NCI-H524 treated with DMSO at 0.1 percent for 48 hours (cell line): ENCODE results near the gene AFG3L2.

Experiments
- DNase-seq: peaks from one replicate; lab custom pipeline; 2025; lab: John Stamatoyannopoulos, UW

AFG3L2 gene

GRCh38 chr18:12359515-12359927, 17.5 kb downstream of the AFG3L2 start:
- DNase-seq = no peak

- DNase-seq = no peak
These were observed 24.8 kb downstream of the AFG3L2 start for GRCh38 chr18:12352188-12352587.

- no peak for DNase-seq
These were observed 29.1 kb downstream of the AFG3L2 start for GRCh38 chr18:12347895-12348294.

GRCh38 chr18:12346240-12346565, 30.8 kb downstream of the AFG3L2 start:
- no peak for DNase-seq

GRCh38 chr18:12345491-12346239, 31.4 kb downstream of the AFG3L2 start:
- DNase-seq = no peak

- no peak for DNase-seq
These were observed 34.4 kb downstream of the AFG3L2 start for GRCh38 chr18:12342661-12343060.

GRCh38 chr18:12340945-12341660, 35.9 kb downstream of the AFG3L2 start:
- DNase-seq = no peak

- no peak for DNase-seq
These were observed 38.6 kb downstream of the AFG3L2 start for GRCh38 chr18:12338382-12338781.

GRCh38 chr18:12336887-12337286, 40.1 kb downstream of the AFG3L2 start:
- DNase-seq = no peak

GRCh38 chr18:12336171-12336613, 40.8 kb downstream of the AFG3L2 start:
- DNase-seq = no peak

- no peak for DNase-seq
These were observed 41.5 kb downstream of the AFG3L2 start for GRCh38 chr18:12335503-12335902.

- DNase-seq = no peak
These were observed 42.2 kb downstream of the AFG3L2 start for GRCh38 chr18:12334863-12335262.

GRCh38 chr18:12334366-12334808, 42.6 kb downstream of the AFG3L2 start:
- DNase-seq = no peak

- DNase-seq = no peak
These were observed 43.3 kb downstream of the AFG3L2 start for GRCh38 chr18:12333506-12334290.

GRCh38 chr18:12330766-12331165, 46.3 kb downstream of the AFG3L2 start:
- no peak for DNase-seq

- no peak for DNase-seq
These were observed 47.8 kb downstream of the AFG3L2 start for GRCh38 chr18:12329125-12329698.

GRCh38 chr18:12328179-12328823, 48.7 kb downstream of the AFG3L2 start:
- no peak for DNase-seq

- DNase-seq = peak; percentile 27
These were observed 49.4 kb downstream of the AFG3L2 start for GRCh38 chr18:12327510-12328178.

- no peak for DNase-seq
These were observed 50.1 kb downstream of the AFG3L2 start for GRCh38 chr18:12326711-12327460.

GRCh38 chr18:12325726-12326245, 51.2 kb downstream of the AFG3L2 start:
- no peak for DNase-seq
